SK-N-SH treated with all-trans-retinoic acid at 6 μM for 48 hours (cell line): ENCODE results near the gene APOL3.

Source experiments
- BACH2 ChIP-seq: fragments of 250-450 bp; sonication (Bioruptor Pico); IDR thresholded peaks from 2 replicates; pipeline ENCODE4 v1.9.0; 2021; ENCODE audit warnings: mild to moderate bottlenecking, borderline replicate concordance
- GLIS3 ChIP-seq: fragments of 250-450 bp; sonication (Bioruptor Pico); IDR thresholded peaks from 2 replicates; pipeline ENCODE4 v1.5.0; 2020; ENCODE audit warnings: mild to moderate bottlenecking, moderate library complexity
- PATZ1 ChIP-seq: fragments of 250-450 bp; sonication (Bioruptor Pico); IDR thresholded peaks from 2 replicates; pipeline ENCODE4 v1.8.0; 2020; ENCODE audit warnings: mild to moderate bottlenecking, moderate library complexity, borderline replicate concordance
- RARB ChIP-seq: fragments of 250-450 bp; sonication (Bioruptor Pico); IDR thresholded peaks from 2 replicates; pipeline ENCODE4 v1.8.0; 2021; ENCODE audit warnings: mild to moderate bottlenecking, moderate library complexity
- ZC3H10 ChIP-seq: fragments of 250-450 bp; sonication (Bioruptor Pico); IDR thresholded peaks from 2 replicates; pipeline ENCODE4 v1.5.1; 2021; ENCODE audit warnings: mild to moderate bottlenecking, moderate library complexity
- ZFP30 ChIP-seq: fragments of 450-650 bp; formaldehyde crosslinking; IDR thresholded peaks from 2 replicates; pipeline ENCODE4 v1.5.0; 2022; ENCODE audit warnings: mild to moderate bottlenecking, moderate library complexity
- ZNF8 ChIP-seq: fragments of 450-650 bp; formaldehyde crosslinking; IDR thresholded peaks from 2 replicates; pipeline ENCODE4 v1.5.0; 2020; ENCODE audit warnings: mild to moderate bottlenecking, moderate library complexity

- TF ChIP-seq ZNF8 (CRISPR knock-in tag) (no peak), ZFP30 (CRISPR knock-in tag) (no peak), ZC3H10 (CRISPR knock-in tag) (no peak), BACH2 (CRISPR knock-in tag) (no peak), RARB (CRISPR knock-in tag) (no peak), GLIS3 (CRISPR knock-in tag) (no peak), PATZ1 (no peak)
These were observed 31.5 kb downstream of the APOL3 start for GRCh38 chr22:36129071-36129470.
